CD4-positive, alpha-beta T cell (primary cell): ENCODE measurements around the gene RAPGEF1. TPM values are rescaled to one million over a fixed set of nuclear protein-coding genes. Genes with fewer than 3 reads are reported as not detected.

Source experiments
- ATAC-seq: fragments of 200-7000 bp; cut with Tn5 transposase; one replicate; pipeline ENCODE4 v1.10.0; 2022; ENCODE audit warnings: mild to moderate bottlenecking; ENCODE audit not compliant: poor library complexity
- CTCF ChIA-PET: fragments of 350-600 bp; sonication (Branson Sonifier 250); formaldehyde crosslinking; loops from one replicate; lab custom pipeline; 2021; ENCODE audit warnings: antibody characterized with exemption, inconsistent platforms; lab: Charles Lee
- POLR2A ChIA-PET: fragments of 350-600 bp; sonication (Branson Sonifier 250); formaldehyde crosslinking; loops from one replicate; lab custom pipeline; 2021; ENCODE audit warnings: antibody characterized with exemption, inconsistent platforms; lab: Charles Lee
- DNase-seq, 14 experiments: peaks; one replicate each; pipeline ENCODE4 v3.0.0-alpha.2; 2013 to 2020; ENCODE audit warnings: mixed read lengths in 2 of 14
- H3K27ac ChIP-seq, 2 donors: one replicate each; pipeline versions ENCODE4 v1.5.1 to v1.7.0; 2013; ENCODE audit warnings: low read length in 2 of 2, low read depth in 1 of 2, mild to moderate bottlenecking in 1 of 2
- H3K27me3 ChIP-seq, 2 experiments: 1 replicate in 1 of 2; 2 replicates in 1 of 2; pipeline versions ENCODE4 v1.6.1 to v1.7.0; 2013; ENCODE audit warnings: low read length in 2 of 2, control low read depth in 1 of 2, mild to moderate bottlenecking in 1 of 2, moderate library complexity in 1 of 2; ENCODE audit not compliant: insufficient read depth in 2 of 2, control insufficient read depth in 1 of 2
- H3K36me3 ChIP-seq: one replicate; pipeline ENCODE4 v1.6.1; 2013; ENCODE audit warnings: low read length, control low read depth; ENCODE audit not compliant: insufficient read depth
- H3K4me1 ChIP-seq: one replicate; pipeline ENCODE4 v1.6.1; 2013; ENCODE audit warnings: low read length, control low read depth; ENCODE audit not compliant: insufficient read depth
- H3K4me3 ChIP-seq: one replicate; pipeline ENCODE4 v1.5.1; 2013; ENCODE audit warnings: mild to moderate bottlenecking, low read length, moderate library complexity
- H3K9me3 ChIP-seq, 2 experiments: 1 replicate in 1 of 2; 2 replicates in 1 of 2; pipeline versions ENCODE4 v1.6.1 to v1.7.0; 2013; ENCODE audit warnings: low read length in 2 of 2, mild to moderate bottlenecking in 2 of 2, control low read depth in 1 of 2, moderate library complexity in 1 of 2; ENCODE audit not compliant: control insufficient read depth in 1 of 2, insufficient read depth in 1 of 2
- H3K27ac Mint-ChIP-seq: one replicate; pipeline ENCODE4 v1.8.0; 2020; ENCODE audit warnings: mixed read lengths
- H3K27me3 Mint-ChIP-seq: one replicate; pipeline ENCODE4 v1.8.0; 2021; ENCODE audit warnings: mixed read lengths
- H3K36me3 Mint-ChIP-seq: one replicate; pipeline ENCODE4 v1.8.0; 2021; ENCODE audit warnings: low read depth, mixed read lengths
- H3K4me1 Mint-ChIP-seq: one replicate; pipeline ENCODE4 v1.8.0; 2021; ENCODE audit warnings: low read depth, mixed read lengths
- H3K4me3 Mint-ChIP-seq: one replicate; pipeline ENCODE4 v1.8.0; 2020; ENCODE audit warnings: mild to moderate bottlenecking, mixed read lengths
- H3K9me3 Mint-ChIP-seq: one replicate; pipeline ENCODE4 v1.8.0; 2020; ENCODE audit warnings: mixed read lengths
- CTCF ChIP-seq: fragments of 200-600 bp; IDR thresholded peaks from one replicate; pipeline ENCODE4 v1.8.0; 2022; ENCODE audit warnings: antibody characterized with exemption, mild to moderate bottlenecking
- intact Hi-C, 2 experiments: fragments of 100-400 bp; cut with DNase I in 1 of 2; cut with micrococcal nuclease in 1 of 2; formaldehyde crosslinking; loops; one replicate each; pipeline versions ENCODE4 v1.15.1 to v1.9.0; 2023 to 2025; cut with DNase I, micrococcal nuclease
- total RNA-seq, 174 experiments: library from RNA in 2 of 174; stranded (reverse) in 2 of 174; gene quantifications; one replicate each; pipeline ENCODE4 v1.2.3 and lab custom pipeline; 2021 to 2026

The RAPGEF1 gene
- total RNA-seq, 2 experiments from 2014 or later = 130 to 134 TPM

- Mint-ChIP-seq H3K4me1 (no peaks in the 10 kb centered on the region), H3K27me3 (peaks cover 21% of the 10 kb centered on the region), H3K36me3 (no peaks in the 10 kb centered on the region), H3K9me3 (no peaks in the 10 kb centered on the region), H3K27ac (no peak overlapping the region), H3K4me3 (no peak overlapping the region)
- ChIA-PET POLR2A (no interaction called here), CTCF (no interaction called here)
- Histone ChIP-seq H3K27ac (no peak overlapping the region), H3K4me3 (no peak overlapping the region), H3K9me3 (peaks cover 0 to 26% of the 10 kb centered on the region in 2 experiments), H3K4me1 (no peaks in the 10 kb centered on the region), H3K36me3 (no peaks in the 10 kb centered on the region), H3K27me3 (peaks cover 7 to 13% of the 10 kb centered on the region in 2 experiments)
- intact Hi-C loops = no loop called here
- no peak for TF ChIP-seq CTCF
- no peak for ATAC-seq
- DNase-seq = no peak
Observed at GRCh38 chr9:131776036-131776435, 36.2 kb upstream of the RAPGEF1 start.

- peaks cover 0 to 26% of the 10 kb centered on the region in 2 experiments for H3K9me3 ChIP-seq
- no peaks in the 10 kb centered on the region for H3K4me1 ChIP-seq
- no peak for DNase-seq
- ChIA-PET CTCF (interaction anchor here (1.0 kb wide), 1 partner anchor 19 kb away, joined by 3 read pairs; no protein-coding TSS in a partner anchor), POLR2A (no interaction called here)
- no peaks in the 10 kb centered on the region for H3K36me3 Mint-ChIP-seq
- no peak for TF ChIP-seq CTCF
- ATAC-seq = no peak
- H3K9me3 Mint-ChIP-seq = no peaks in the 10 kb centered on the region
- H3K36me3 ChIP-seq = no peaks in the 10 kb centered on the region
- H3K4me3 Mint-ChIP-seq = no peak overlapping the region
- peaks cover 7 to 13% of the 10 kb centered on the region in 2 experiments for H3K27me3 ChIP-seq
- no peak overlapping the region for H3K4me3 ChIP-seq
- peaks cover 23% of the 10 kb centered on the region for H3K27me3 Mint-ChIP-seq
- no peak overlapping the region for H3K27ac ChIP-seq
- no peaks in the 10 kb centered on the region for H3K4me1 Mint-ChIP-seq
- no peak overlapping the region for H3K27ac Mint-ChIP-seq
- intact Hi-C loops = loop anchor here in 1 of 2 experiments (2.0 kb wide), 1 partner anchor 24 kb away; no protein-coding TSS in a partner anchor
Observed at GRCh38 chr9:131774636-131775035, 34.8 kb upstream of the RAPGEF1 start.

GRCh38 chr9:131773911-131774379 is 34.1 kb upstream of the RAPGEF1 start:
- Histone ChIP-seq H3K36me3 (no peaks in the 10 kb centered on the region), H3K4me1 (no peaks in the 10 kb centered on the region), H3K27me3 (peaks cover 7 to 13% of the 10 kb centered on the region in 2 experiments), H3K27ac (no peak overlapping the region), H3K9me3 (peaks cover 0 to 26% of the 10 kb centered on the region in 2 experiments), H3K4me3 (no peak overlapping the region)
- intact Hi-C loops = loop anchor here in 1 of 2 experiments (2.0 kb wide), 1 partner anchor 25 kb away; no protein-coding TSS in a partner anchor
- ChIA-PET POLR2A (no interaction called here), CTCF (no interaction called here)
- Mint-ChIP-seq H3K27me3 (peaks cover 19% of the 10 kb centered on the region), H3K27ac (no peak overlapping the region), H3K4me1 (no peaks in the 10 kb centered on the region), H3K4me3 (no peak overlapping the region), H3K9me3 (no peaks in the 10 kb centered on the region), H3K36me3 (no peaks in the 10 kb centered on the region)
- ATAC-seq (no peak), DNase-seq (peak in 8 of 14 experiments; percentile 4 to 51 (median 13))
- TF ChIP-seq CTCF = no peak
